SU-DHL-6 (cell line): Measurements from ENCODE around the gene RNF166.
A peak's percentile ranks its signal among the peaks of the same experiment; 100 is the strongest.

Experiments used
- H2AFZ ChIP-seq: fragments of 200-600 bp; sonication (generic); 2 replicates; pipeline ENCODE4 v1.6.1; 2014; ENCODE audit warnings: low read depth, mild to moderate bottlenecking, moderate library complexity, mixed read lengths, antibody characterized with exemption, low read length; ENCODE audit not compliant: severe bottlenecking
- H3F3A ChIP-seq: fragments of 200-600 bp; shearing (Covaris generic); 2 replicates; pipeline ENCODE4 v1.6.0; 2016; ENCODE audit warnings: antibody characterized with exemption, mild to moderate bottlenecking; ENCODE audit not compliant: insufficient read depth
- H3K27ac ChIP-seq: fragments of 200-600 bp; sonication (generic); 2 replicates; pipeline ENCODE4 v1.5.1; 2016; ENCODE audit warnings: low read depth, mild to moderate bottlenecking, low read length, moderate library complexity, mixed read lengths
- H3K27me3 ChIP-seq: fragments of 200-600 bp; sonication (generic), shearing (Covaris generic); 2 replicates; pipeline ENCODE4 v1.6.0; 2014; ENCODE audit warnings: mild to moderate bottlenecking, low read length
- H3K36me3 ChIP-seq: fragments of 200-600 bp; sonication (generic); 2 replicates; pipeline ENCODE4 v1.6.1; 2014; ENCODE audit warnings: mild to moderate bottlenecking, low read length, mixed read lengths
- H3K4me2 ChIP-seq: fragments of 300-600, 200-600 bp; shearing (Covaris generic), sonication (generic); 2 replicates; pipeline ENCODE4 v1.6.0; 2014; ENCODE audit warnings: low read length, low read depth, mild to moderate bottlenecking; ENCODE audit not compliant: poor library complexity, severe bottlenecking
- H3K4me3 ChIP-seq: fragments of 200-600 bp; sonication (generic); 2 replicates; pipeline ENCODE4 v1.5.1; 2014; ENCODE audit warnings: antibody characterized with exemption, low read length, mild to moderate bottlenecking, mixed read lengths; ENCODE audit not compliant: insufficient read depth, poor library complexity, severe bottlenecking
- H3K79me2 ChIP-seq: fragments of 200-600 bp; sonication (generic); 2 replicates; pipeline ENCODE4 v1.6.1; 2014; ENCODE audit warnings: mild to moderate bottlenecking, low read length, moderate library complexity; ENCODE audit not compliant: insufficient read depth
- H3K9ac ChIP-seq: fragments of 200-600 bp; sonication (generic); 2 replicates; pipeline ENCODE4 v1.7.0; 2014; ENCODE audit warnings: mild to moderate bottlenecking, low read length
- H3K9me2 ChIP-seq: fragments of 200-600 bp; sonication (generic); replicated peaks from 2 replicates; pipeline ENCODE4 v1.6.1; 2014; ENCODE audit warnings: low read length; ENCODE audit not compliant: insufficient read depth
- H3K9me3 ChIP-seq: fragments of 200-600 bp; sonication (generic); 2 replicates; pipeline ENCODE4 v1.6.1; 2014; ENCODE audit warnings: low read length, mixed read lengths; ENCODE audit not compliant: insufficient read depth
- H4K20me1 ChIP-seq: fragments of 200-600 bp; sonication (generic); 2 replicates; pipeline ENCODE4 v1.6.1; 2014; ENCODE audit warnings: low read depth, mild to moderate bottlenecking, antibody characterized with exemption, low read length, moderate library complexity, mixed read lengths
- EZH2phosphoT487 ChIP-seq: fragments of 200-600 bp; sonication (generic), shearing (Covaris generic); conservative IDR thresholded peaks from 2 replicates; pipeline ENCODE4 v1.6.1; 2018; ENCODE audit warnings: mild to moderate bottlenecking, antibody characterized with exemption, low read length, moderate library complexity, mixed read lengths
- TF ChIP-seq, protein P1 (sequence below): fragments of 200-600 bp; sonication (generic); IDR thresholded peaks from one replicate; pipeline ENCODE4 v1.5.1; 2017; ENCODE audit warnings: antibody characterized with exemption, mild to moderate bottlenecking, low read length, moderate library complexity; ENCODE audit not compliant: insufficient read depth, poor library complexity, severe bottlenecking

The RNF166 gene

DNA sequence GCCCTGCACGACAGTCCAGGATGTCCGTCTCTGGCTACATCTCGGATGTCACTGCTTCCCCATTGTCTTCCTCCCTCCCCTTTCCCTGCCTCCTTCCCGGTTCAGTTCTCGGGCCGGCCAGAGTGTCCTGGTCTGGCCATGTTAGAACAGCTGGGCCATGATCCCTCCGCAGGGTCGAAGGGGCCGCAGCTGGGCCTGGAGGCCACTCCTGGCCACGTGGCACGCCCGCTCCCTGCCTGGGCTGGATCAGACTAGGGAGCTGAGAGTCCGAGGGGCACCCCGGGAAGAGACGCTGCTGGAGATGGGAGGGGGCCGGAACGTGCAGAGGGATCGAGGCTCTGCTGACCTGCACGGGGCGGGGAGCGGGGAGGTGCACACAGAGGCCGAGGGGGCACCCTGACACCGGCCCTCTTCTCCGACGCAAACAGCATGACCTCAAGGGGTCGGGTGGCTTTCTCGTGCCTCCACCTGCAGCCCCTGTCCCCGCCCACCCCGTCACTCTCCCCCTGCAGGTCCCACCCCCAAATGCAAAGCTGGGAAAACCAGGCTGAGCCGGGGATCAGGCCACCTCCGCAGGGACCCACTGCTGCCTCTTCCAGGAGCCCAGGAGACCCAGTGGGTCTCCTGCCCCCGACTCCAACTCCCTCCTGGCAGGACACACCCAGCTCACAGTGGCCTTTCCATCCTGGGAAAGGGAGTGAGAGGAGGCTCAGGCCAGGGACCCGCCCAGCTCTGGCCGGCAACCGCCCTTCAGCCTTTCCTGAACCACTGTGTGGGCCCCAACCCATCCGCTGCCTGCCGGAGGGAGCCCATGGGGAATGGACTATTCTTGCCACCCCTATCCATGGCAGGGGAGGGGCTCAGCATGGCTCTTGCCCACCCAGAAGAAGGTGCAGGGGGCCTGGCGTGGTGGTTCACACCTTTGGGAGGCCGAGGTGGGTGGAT is 38.6 kb upstream of the RNF166 start:
- no peaks in the 10 kb centered on the region for H4K20me1 ChIP-seq
- H3K27me3 ChIP-seq, result no peaks in the 10 kb centered on the region
- no peak overlapping the region for H3K9ac ChIP-seq
- H3K4me3 ChIP-seq, result no peak overlapping the region
- H3K4me2 ChIP-seq, result no peak overlapping the region
- no peak overlapping the region for H2AFZ ChIP-seq
- TF ChIP-seq, protein P1, sequence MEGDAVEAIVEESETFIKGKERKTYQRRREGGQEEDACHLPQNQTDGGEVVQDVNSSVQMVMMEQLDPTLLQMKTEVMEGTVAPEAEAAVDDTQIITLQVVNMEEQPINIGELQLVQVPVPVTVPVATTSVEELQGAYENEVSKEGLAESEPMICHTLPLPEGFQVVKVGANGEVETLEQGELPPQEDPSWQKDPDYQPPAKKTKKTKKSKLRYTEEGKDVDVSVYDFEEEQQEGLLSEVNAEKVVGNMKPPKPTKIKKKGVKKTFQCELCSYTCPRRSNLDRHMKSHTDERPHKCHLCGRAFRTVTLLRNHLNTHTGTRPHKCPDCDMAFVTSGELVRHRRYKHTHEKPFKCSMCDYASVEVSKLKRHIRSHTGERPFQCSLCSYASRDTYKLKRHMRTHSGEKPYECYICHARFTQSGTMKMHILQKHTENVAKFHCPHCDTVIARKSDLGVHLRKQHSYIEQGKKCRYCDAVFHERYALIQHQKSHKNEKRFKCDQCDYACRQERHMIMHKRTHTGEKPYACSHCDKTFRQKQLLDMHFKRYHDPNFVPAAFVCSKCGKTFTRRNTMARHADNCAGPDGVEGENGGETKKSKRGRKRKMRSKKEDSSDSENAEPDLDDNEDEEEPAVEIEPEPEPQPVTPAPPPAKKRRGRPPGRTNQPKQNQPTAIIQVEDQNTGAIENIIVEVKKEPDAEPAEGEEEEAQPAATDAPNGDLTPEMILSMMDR, result no peak
- TF ChIP-seq EZH2phosphoT487, result no peak
- H3K27ac ChIP-seq, result no peak overlapping the region
- no peaks in the 10 kb centered on the region for H3K9me2 ChIP-seq
- H3K9me3 ChIP-seq, result no peaks in the 10 kb centered on the region
- no peaks in the 10 kb centered on the region for H3F3A ChIP-seq
- no peaks in the 10 kb centered on the region for H3K79me2 ChIP-seq
- H3K36me3 ChIP-seq, result no peaks in the 10 kb centered on the region

DNA sequence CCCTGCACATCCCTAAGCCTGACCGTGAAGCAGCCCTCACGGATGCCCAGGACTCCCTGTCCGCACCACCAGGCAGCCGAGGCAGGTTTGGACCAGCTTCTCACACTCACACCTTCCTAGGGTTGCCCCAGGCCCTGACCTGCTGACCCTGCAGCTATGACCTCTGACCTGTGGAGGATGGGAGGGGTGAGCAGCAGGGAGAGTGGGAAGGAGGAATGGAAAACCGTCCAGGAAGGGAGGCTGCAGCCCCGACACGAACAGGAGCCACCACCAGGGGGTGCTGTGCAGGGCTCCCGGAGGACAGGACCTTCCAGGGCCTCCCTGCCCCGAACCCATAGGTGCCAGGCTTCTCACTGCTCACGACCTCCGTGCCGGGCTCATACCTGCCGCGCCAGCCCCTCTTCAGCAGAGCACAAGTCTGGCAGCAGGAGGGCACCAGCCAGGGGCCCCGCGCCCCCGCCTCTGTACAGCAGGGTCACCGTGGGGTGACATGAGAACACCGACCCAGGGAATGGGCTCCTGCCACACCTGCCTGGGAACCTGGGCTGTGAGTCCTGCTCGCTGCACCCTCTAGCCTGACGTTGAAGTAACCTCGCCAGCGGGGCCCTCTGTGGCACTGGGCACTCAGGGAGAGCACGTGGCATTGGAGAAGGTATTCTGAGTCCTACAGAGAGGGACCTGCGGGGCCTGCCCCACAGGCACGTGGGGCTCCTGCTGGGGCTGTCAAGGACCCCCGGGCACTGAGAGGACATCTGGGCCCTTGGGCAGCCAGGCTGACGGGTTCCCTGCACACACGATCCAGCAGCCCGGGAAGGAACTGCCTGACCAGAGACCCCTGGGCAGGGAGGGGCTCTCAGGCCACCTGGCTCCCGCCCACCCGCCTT is 37.7 kb upstream of the RNF166 start:
- Histone ChIP-seq H3K9me2 (no peaks in the 10 kb centered on the region), H3K9me3 (no peaks in the 10 kb centered on the region), H3K36me3 (no peaks in the 10 kb centered on the region), H3K4me2 (no peak overlapping the region), H3K9ac (no peak overlapping the region), H3K27me3 (no peaks in the 10 kb centered on the region), H2AFZ (no peak overlapping the region), H3F3A (no peaks in the 10 kb centered on the region), H3K27ac (no peak overlapping the region), H3K4me3 (no peak overlapping the region), H3K79me2 (no peaks in the 10 kb centered on the region), H4K20me1 (no peaks in the 10 kb centered on the region)
- no peak for TF ChIP-seq EZH2phosphoT487
- TF ChIP-seq, protein P1, result peak; percentile 93

DNA sequence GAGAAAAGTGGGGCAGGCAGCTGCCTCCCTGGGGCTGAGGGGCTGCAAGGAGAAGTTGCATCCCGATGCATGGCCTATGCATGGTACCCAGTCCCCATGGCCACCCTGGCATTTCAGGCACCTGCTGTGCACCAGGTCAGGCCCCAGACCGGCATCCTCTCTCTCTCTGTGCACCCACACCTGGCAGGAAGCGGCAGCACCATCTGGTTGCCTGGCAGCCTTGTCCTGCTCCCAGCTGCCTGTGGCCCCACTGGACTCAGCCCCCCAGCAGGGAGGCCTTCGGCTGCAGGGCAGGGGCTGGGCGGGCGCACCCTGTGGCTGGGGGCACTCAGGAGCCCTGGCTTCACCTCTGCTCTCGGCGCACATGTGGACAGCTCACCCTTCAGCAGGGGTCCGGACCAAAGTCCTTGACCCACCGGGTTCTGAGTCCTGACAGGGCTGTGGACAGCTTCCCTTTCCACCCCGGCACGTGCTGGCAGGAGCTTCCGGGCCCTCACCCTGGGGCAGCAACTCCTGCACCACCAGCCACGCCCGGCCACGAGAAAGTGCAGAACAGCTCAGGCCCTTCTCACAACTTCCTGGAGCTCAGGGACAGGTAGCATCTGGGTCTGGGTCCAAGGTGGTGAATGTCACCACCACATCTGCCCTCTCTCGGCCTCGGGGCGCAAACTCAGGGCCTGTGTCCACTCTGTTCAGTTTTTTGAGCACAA is 36.8 kb upstream of the RNF166 start:
- Histone ChIP-seq H3K27ac (no peak overlapping the region), H4K20me1 (no peaks in the 10 kb centered on the region), H3K27me3 (no peaks in the 10 kb centered on the region), H2AFZ (no peak overlapping the region), H3K9me2 (no peaks in the 10 kb centered on the region), H3K4me3 (no peak overlapping the region), H3K79me2 (no peaks in the 10 kb centered on the region), H3K9me3 (no peaks in the 10 kb centered on the region), H3K9ac (no peak overlapping the region), H3K36me3 (no peaks in the 10 kb centered on the region), H3F3A (no peaks in the 10 kb centered on the region), H3K4me2 (no peak overlapping the region)
- TF ChIP-seq, protein P1, result no peak
- TF ChIP-seq EZH2phosphoT487, result no peak
